GM19023 (cell line): Measurements from ENCODE around the gene TAF4B.
A peak's percentile ranks its signal among the peaks of the same experiment; 100 is the strongest.

Experiments
- ATAC-seq: cut with Tn5 transposase; IDR thresholded peaks from one replicate; pipeline ENCODE4 v1.9.1; 2021; ENCODE audit warnings: mild to moderate bottlenecking, moderate library complexity; ENCODE audit not compliant: unreplicated experiment

Gene TAF4B

DNA sequence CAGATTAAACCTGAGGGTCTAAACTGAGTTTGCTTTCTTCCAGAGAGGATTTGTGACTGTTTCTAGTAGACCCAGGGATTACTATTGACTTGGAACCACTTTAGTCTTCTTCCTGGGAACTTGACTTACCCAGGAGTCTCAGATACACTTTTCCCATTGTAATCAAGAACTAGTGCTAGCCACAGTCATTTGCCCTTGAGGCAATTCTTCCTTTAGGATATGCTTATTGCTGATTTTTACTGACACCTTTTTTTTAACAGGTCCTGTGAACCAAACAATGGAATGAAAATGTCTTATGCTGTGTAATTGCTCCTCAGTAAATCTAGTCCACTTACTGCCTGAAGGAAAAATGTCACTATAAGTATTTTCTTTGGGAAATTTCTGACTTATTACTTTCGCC, 78.3 kb downstream of the TAF4B start:
- ATAC-seq: no peak

DNA sequence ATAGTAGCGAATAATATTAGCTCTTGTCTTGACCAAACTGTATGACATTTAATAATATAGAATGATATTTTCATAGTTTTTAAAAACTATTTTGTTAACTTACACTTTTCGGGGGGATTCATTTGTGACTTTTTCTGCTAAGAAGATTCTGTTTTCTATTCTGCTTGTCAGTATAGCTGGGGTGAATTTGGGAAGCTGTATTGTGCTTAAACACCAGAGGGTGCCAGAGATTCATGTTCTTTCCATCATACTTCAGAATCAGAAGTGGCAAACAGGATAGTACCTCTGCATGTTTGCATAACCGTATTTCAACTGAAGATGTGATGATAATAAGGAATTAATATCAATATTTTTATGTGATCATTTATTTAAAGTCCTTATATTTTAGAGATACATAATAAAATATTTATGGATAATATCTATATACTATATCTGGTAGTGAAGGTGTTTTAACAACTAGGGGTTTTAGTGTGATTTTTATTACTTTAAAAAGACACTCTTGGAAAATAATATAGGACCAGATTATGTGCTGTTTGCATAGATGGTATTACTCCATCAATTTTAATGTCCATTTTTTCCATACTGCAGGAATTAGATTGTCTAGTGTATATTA, 81.0 kb downstream of the TAF4B start:
- ATAC-seq: peak; percentile 52

DNA sequence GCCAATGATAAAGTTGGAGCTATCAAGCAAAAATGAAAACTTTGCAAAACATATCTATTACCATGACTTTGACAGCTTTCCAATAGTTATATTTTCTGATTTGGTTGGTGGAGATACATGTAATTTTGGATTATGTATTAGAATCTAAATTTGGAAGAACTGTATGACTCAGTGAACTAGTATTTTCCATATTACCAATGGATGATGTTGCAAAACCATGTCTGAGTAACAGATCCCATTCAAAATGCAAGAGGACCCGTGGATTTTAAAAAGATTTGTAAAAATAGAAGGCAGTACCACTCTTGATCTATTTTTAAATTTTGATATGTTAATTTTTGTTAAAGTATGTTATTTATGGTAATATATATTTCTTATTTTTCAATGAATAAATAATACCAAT, 83.0 kb downstream of the TAF4B start:
- ATAC-seq: no peak

DNA sequence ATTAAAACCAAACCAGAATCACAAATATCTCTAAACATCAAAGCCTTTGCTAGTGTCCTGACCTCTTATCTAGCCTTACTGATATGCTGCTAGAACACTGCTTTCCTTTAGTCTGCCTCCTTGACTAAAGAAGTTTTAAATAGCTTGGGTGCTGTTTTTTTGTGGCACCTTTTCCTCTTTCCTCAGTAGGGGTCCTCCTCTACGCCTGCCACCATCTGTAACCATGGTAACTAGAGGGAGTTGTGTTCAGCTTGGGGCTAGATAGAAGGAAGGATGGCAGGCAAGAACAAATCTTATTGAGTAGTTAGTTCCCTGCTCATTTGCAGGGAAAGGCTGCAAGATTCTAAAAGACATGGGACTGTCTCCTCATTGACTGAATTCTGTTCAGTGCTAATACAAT, 86.0 kb downstream of the TAF4B start:
- ATAC-seq: no peak

- no peak for ATAC-seq
Measured at GRCh38 chr18:26317398-26317797, 91.2 kb downstream of the TAF4B start.

GRCh38 chr18:26320686-26321085, 94.4 kb downstream of the TAF4B start:
- ATAC-seq: no peak

GRCh38 chr18:26322890-26323653, 96.8 kb downstream of the TAF4B start:
- ATAC-seq: no peak

DNA sequence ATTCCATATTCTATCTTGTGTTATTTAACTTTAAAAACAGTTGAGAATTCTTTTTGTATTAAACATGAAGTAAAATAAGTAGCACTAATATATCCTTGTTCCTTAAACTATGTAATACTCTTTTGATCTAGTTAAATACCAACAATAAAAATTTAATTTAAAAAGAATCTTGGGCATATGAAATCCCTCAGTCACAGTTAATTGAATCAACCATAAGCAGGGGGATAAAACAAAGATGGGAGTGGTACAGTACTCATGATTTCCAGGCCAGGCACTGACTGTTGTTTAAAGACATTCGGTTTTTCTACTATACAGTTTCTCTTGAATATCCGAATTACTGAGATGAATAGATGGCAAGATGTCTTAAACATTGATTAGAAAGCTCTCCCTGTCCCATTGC, 99.5 kb downstream of the TAF4B start:
- no peak for ATAC-seq

DNA sequence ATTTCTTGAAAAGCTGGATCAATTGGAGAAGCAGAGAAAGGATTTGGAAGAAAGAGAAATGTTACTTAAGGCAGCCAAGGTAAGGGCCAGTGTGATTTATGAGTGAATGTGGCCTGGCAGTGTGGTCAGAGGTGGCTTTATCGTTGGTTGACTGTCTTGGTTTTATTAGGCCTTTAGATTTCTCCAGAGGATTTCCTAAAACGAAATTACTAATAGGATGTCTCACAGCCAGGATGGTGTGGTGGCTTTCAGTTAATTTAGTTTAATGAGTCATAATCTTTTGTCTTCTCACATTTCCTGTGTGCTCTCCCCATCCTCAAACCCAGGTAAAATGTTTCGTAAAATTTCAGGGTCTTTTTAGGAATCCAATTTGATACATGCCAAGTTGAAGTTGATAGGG, 100.8 kb downstream of the TAF4B start:
- no peak for ATAC-seq

GRCh38 chr18:26332991-26333390, 106.7 kb downstream of the TAF4B start:
- no peak for ATAC-seq

DNA sequence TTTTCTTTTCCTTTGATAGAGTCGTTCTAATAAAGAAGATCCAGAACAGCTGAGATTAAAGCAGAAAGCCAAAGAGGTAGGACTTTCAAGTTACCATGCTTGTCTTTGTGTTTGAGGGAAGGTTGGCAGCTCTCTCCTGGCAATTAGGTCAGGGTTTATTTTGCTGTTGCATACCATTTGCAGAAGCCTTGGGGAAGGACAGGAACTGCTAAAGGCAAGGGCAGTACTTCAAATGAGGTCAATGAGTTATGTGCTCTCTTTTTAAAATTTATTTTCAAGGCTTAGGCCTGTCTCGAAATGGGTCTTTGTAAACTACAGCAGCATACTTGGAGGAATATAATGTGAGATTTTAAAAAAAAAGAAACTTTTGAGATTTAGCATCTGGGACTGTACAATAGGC, 108.9 kb downstream of the TAF4B start:
- ATAC-seq: no peak

GRCh38 chr18:26335571-26336487, 109.6 kb downstream of the TAF4B start:
- no peak for ATAC-seq

- ATAC-seq: no peak
Measured at GRCh38 chr18:26336572-26336971, 110.3 kb downstream of the TAF4B start.

DNA sequence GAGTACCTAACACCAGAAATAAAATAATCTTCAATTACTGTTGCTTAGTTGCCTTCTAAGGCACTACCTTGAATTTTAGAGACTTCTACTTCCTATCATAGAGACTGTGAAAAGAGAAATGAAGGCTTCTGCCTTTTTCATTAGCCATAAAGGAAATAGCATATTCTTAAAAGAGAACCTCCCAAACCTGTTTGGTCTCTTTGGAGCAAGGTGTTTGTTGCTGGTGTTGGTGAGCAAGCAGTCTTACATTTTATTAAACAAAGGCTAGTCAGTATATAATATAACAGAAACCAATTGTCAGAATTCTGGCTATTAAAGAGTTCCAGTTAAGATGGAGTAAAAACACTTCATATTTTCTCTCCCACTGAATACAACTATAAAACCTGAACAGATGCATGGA, 116.4 kb downstream of the TAF4B start:
- ATAC-seq: no peak

GRCh38 chr18:26350961-26351360, 124.7 kb downstream of the TAF4B start:
- no peak for ATAC-seq

DNA sequence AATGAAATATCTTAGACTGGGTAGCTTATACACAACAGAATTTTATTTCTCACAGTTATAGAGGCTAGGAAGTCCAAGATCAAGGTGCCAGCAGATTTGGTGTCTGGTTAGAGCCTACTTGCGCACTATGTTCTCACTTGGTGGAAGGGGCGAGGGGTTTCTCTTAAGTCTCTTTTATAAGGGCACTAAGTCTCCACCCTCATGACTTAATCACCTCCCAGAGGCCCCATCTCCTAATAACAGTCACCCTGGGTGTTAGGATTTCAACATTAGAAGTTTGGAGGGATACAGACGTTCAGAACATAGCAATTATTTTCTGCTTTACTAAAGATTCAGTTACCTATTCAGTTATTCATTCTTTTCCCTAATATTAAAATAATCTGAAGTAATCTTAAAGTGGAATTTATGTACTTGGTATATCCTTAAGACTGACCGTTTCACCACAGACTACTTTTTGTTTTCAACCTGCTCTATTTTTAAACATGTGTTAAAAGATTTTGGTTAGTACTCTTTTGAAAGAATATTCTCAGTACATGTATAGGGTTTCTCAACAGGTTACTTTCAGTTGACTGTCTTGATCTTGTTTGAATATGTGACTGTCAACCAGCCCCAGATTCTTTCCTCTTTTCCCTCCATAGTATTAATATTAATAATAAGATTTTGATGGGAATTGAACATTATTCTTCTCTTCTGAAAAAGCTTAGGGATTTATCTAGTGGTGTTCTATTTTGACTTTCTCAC, 130.0 kb downstream of the TAF4B start:
- peak; percentile 63 for ATAC-seq

DNA sequence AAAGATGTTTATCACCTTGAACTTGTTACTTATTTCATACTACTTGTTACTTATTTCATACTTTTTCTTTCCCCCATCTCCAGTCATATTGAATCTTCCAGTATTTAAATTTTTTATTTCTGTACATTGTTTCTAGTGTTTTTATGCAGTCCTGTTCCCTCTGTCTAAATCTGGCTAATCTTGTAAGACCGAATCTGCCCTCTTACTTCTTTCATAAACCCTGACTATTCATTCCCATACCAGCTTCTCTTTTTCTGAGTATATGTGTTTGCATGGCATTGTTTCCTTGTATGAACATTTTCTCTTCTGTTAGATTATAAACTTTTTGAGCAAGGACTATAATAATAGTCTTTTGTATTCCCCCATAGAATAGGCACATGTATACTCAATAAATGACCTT, 131.7 kb downstream of the TAF4B start:
- no peak for ATAC-seq

- ATAC-seq: no peak
Measured at GRCh38 chr18:26362021-26362420, 135.8 kb downstream of the TAF4B start.

DNA sequence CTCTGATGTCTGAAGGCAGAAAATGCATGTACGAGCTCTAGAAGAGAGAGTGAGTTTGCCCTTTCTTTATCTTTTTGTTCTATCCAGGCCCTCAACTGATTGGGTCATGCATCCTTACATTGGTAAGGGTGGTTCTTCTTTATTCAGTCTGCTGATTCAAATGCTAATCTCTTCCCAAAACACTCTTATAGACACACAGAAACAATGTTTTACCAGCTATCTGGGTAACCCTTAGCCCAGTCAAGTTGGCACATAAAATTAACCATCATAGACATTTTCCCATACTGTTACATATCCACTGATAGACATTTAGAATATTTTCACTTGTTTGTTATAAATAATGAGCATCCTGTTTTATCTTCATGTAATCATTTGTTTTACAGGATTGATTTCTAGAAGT, 141.2 kb downstream of the TAF4B start:
- ATAC-seq: no peak

DNA sequence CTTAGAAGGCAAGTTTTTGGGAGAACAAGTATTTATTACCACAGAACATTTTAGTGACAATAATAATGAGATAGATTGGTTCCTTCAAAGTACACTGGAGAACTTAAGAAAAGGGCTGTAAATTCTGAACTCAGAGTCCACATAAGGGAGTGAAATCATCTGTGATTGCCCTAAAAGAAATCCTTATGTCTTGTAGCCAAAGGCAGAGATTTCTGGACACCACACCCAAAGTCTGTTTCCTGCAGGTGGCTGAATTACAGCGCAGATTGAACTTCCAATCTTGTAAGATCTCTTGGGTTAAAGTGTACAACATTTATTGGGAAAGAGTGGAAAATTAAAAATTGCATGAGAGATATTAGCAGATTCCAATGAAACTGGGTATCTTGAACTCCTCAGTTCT, 143.8 kb downstream of the TAF4B start:
- ATAC-seq: no peak

- ATAC-seq: no peak
Measured at GRCh38 chr18:26376105-26376504, 149.9 kb downstream of the TAF4B start.
